HG02798 (cell line): ENCODE data around the gene FBN1.

Source experiments
- ATAC-seq: cut with Tn5 transposase; IDR thresholded peaks from one replicate; pipeline ENCODE4 v1.9.1; 2021; ENCODE audit warnings: mild to moderate bottlenecking; ENCODE audit not compliant: unreplicated experiment, poor library complexity

The FBN1 gene

DNA sequence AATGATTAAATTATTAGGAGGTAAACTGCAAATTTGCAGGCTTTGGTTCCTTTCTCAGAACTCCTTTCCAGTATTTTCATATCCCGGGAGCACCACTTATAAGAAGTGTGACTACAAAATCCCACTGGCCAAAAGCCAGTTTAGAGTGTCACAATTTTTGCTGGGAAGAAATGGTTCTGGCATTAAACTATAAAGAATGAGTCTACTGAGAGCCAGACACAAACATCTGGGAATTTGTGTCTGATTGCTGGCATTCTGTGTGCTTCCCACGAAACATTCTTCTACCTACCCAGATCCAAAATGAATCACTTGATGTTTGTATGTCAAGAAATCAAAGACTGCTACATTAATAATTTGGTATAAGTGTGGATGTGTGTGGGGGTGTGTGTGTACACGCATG lies 231.5 kb downstream of the FBN1 start:
- no peak for ATAC-seq

DNA sequence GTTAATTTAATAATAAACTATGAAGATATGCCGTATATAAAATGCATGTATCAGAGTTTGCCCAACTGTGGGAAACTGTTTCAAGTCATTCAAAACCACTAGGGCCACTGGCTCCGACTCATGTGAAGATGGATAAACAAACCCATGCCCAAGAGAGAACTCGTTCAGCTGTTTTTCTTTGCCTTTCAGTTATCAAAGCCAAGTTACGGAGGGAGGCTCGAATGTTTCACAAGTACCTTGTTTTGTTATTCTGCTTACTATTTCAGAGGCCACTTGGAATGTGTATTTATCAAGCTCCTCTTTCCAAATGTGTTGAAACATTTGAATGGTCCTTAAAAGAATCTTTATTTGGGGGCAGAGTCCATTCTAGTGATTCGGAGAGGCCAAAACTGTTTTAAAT lies 232.2 kb downstream of the FBN1 start:
- no peak for ATAC-seq

DNA sequence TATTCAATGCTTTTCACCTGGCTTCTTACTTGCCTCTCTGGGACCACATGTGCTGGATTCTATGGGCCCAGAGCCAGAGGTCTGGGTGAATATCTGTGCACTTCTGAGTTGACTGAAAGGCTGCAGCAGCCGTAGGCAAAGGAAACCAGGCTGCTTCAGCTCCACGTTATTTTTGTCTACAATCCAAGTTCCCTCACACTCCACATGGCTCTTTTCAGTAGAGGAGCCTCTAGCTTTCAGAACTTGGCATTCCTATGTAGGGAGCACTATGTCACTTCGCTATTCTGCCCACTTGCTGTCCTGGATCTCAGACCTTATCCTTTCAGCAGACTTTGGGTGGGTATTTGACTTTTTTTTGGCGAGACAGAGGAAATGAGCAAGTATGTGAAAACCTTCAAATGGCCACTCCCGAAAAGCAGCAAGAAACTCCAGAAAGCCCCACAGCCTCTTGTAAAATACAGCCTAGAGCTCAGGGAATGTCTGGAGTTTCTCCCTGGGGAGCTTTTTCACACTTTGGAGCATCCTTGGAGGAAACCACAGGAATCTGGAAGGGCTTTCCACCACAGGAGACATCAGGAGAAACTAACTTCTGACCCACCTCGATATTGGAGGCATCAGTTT lies 233.4 kb downstream of the FBN1 start:
- no peak for ATAC-seq

DNA sequence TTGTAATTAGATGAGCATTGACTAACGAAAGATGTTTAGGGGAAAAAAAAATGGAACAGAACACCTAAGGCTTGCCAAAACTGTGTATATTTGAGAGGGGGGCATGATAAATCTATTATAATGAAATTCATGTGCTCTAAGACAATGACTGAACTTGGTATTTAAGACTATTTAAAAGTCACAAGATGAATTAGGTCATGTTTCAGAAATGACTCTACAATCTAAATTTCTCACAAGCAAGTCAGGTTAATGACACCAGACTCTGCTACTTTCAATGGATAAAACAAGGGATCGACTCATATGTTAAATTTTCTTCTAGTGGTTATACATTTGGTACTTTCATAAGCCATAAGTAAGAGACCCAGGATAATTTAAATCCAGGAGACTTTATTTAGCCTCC lies 235.9 kb downstream of the FBN1 start:
- ATAC-seq = no peak

DNA sequence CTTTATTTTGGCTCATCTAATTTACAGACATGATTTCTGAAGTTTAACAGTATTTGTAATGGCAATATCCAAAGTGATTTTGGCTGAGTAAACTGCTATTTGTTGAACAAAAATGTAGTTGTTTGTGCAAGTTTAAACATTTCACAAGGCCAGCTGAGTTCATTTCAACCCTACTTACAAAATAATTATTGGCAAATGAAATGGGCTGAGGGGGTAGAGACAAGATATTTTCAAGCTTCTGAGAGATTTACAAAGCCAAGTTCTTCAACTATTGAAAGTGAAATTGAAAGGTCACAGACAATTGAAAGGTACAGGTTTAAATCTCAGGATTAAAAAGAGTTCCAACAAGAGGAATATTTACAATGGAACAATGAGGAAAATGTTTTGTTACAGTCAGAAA lies 237.2 kb downstream of the FBN1 start:
- ATAC-seq = no peak

DNA sequence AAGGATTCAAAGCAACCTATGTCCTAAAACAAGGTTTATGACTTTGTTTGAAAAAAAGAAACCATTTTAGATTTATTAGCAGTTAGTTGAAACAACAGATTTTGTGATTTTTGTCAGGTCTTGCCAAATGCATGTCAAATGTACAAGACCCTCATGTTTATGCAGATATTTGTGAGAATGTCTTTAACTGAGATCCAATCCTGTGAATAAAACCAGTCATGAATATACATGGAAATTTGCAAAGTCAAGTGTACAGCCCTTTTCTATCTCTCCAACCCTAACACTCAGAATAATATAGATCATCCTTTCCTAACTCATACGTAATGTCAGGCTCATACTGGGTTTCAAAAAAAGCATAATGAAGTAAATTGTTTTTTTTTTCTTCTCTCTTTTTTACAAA lies 237.9 kb downstream of the FBN1 start:
- ATAC-seq = no peak

DNA sequence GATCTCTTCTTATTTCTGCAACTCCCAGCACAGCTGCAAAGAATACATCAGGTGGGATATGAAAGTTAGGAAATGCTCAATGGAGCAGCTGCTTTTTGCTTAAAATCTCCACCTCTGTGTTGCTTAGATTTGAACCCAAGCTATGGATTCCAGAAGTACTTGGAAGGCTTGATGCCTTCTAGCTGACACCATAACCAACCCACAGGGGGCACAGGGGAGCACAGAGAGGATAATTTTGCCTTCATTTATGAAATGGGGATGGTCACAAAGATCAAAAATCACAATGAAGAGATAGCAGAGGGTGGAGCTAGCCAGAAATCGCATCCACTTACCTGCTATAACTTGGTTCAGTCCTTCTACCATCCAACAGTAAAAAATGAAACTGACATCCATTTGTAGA lies 238.6 kb downstream of the FBN1 start:
- no peak for ATAC-seq

DNA sequence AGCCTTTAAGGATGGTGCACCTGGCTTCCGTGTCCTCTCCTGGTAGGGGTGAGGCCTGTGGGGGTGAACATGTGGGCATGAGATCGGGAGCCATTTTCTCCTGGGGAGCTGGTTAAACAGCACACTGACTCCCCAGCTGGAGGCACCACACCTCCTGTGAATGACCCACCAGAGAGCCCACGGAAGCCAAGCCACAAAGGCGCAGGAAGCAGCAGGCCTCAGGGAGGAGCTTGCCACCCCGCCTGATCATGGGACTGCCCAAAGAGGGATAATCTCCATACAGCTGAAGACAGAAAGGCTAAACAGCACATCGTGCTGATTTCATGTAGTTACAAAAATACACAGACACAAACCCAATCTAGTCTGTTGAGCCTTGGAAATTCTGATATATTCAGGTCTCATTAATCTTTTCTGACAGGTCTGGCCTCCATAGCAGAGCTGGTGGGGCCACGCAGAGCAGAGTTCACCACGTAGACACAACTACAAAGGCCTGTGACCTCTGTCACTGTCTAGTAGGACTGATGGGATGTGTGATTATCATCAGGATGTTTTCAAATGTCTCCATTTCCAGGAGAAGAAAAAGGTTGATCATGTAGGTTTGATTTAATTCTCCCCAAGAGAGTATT lies 239.1 kb downstream of the FBN1 start:
- ATAC-seq = no peak

DNA sequence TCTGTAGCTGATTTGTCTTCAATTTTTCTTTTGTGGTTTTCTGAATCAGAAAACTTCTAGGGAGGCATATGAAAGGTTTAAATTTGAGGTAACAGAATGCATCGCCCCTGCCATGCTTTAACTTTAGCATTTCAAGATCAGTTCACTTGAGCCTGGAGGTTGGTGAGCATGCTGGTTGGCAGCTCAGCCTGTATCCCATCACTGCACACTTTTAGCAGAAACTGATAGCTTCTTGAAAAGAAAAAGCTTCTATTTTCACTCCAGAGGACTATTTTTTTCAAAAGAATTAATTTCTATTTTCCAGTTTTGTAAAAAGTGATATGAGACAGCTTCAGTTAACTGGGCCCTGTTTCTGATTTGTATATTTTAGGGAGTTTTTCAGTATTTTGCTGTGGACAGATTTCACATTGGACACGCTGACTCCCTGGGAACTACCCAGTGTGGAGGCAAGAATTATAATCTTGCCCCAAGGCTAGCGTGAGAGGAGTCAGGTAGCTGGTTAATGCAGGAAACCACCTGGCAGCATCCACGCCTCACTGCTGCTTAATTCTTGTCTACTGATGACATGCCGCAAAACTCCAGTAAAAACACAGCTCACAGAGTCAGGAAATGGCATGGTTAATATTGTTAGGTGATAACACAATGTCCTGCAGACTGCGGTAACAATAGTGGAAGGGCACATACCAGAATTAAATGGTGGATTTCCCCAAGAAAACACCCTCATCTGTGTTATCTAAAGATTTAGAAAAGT lies 242.9 kb downstream of the FBN1 start:
- peak; percentile 60 for ATAC-seq

DNA sequence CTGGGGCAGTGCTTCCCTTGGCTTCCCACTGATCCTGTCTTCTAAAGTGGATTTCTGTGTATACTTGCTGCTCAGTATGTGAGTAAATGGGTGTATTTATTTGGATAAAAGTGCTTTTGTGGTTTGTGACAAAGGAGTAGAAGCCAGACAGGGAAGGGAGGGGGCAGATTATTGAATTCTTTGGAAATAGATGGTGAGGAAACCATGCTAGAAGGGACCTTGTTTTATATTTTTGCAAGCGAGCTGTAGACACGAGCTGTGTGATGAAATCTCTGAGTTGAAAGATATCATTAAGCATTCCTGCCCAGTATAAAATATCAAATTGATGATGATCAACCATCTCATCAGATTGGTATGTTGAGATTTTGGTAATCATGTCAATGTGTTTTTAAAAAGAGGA lies 245.4 kb downstream of the FBN1 start:
- no peak for ATAC-seq

DNA sequence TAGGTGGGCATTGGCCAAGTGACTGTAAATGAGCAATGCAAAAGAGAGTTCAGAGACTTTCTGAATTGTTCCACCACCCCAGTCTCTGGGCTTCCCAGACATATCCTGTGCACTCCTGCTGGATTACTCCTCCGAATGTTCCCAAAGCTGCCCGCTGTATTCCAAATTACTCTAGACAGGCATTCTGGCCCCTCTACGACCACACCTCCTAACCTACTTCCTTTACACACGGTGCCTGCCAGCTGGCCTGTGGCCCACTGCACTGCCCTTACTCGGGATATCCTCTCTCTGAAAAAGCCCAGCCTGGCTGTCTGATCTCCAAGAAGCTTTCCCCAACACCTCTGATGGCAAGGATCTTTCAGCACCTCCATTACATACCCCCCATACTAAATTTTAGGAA lies 247.7 kb downstream of the FBN1 start:
- no peak for ATAC-seq

DNA sequence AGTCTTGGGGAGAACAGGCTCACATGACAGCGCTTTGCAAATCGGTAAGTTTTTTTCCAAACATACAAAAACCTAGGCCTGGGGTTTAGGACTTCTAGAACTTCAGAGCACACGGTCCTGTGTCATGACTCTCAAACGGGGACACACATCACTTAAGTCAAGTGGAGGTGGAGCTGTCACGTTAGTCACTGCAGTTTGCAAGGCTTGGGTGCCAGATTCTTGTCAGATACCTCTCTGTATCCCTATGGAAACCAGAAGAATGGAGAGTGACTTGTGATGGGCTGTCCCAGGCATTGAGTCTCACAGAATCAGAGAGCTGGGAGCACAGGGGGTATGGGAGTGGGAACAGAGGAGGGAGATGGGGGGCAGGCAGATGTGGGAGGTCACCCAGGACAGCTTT lies 249.5 kb downstream of the FBN1 start:
- no peak for ATAC-seq

DNA sequence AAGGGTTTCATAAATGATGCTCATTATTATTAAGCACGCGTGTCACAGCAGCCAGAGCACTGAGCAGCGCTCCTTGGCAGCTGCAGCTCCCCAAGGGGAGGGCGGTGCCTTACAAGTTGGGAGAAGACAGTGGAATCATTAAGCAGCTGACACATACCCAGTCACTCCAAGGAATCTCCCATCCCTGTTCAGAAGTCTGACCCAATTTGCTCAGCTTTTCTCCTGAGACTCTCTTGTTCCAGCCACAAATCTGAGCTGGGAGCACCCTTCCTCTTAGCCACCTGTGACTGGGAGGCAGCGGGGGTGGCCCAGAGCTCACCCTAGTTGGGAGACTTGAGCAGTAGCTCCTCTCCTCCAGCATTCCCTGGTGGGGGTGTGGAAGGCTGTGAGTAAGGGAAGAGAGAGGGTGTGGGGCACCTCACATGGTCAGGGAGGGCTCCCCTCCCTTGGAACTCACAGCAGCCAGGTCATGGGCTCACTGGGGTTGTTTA lies 249.9 kb downstream of the FBN1 start:
- ATAC-seq = no peak

DNA sequence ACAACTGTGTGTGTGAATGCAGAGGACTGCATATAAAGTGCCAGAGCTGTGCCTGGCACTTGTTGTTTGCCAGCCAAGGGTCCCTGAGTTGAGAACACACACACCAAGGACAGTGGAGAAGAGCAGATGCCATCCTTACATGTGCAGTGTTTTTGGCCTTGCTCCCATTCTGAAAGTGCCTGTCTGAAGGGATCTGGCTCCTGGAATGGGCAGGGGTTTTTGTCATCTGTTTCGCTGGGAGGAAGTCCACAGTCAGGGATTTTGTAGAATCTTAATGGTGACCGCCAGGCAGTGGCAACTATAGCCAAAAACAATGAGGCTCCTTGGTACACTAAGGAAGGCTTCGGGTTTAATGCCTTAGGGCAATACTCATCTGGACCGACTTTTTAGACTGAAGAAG lies 250.5 kb downstream of the FBN1 start:
- no peak for ATAC-seq

DNA sequence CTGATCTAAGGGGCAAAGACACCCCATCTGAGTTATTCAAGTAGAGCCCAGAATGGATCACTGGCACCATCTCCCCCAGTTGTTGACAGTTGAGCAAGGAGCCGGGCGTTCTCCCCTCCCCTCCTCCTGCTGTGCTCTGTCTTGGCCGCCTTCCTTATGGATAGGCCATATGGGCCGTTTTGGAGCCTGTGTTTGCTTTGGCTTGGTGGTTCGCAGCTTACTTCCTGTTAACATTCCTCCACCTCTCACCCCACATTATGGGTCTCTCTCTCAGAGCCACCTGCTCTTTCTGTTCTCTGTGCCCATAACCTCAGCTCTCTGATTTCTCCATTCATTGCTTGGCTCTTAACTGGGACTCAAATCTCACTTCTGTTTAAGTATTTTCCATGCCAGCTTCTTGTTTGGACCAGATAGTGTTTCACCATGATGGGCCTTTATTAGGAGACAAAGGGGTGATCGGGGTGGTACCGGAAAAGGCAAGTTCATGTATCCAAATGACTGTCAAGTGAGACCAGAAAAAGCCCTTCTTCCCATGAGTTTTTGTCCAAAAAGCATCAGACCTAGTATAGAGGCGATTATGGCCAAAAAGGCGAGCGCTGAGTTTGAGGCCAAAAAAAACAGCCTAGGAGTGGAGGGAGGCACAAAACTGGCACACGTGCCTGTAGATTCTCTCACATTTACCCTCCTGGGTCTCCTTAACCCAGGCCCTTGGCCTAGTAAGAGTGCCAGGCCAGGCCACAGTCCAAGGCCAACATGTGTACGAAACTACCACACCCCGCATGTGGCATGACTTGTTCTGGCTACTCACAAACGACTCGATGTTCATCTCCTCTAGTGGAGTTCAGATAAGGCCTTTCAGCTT lies 251.6 kb downstream of the FBN1 start:
- no peak for ATAC-seq

DNA sequence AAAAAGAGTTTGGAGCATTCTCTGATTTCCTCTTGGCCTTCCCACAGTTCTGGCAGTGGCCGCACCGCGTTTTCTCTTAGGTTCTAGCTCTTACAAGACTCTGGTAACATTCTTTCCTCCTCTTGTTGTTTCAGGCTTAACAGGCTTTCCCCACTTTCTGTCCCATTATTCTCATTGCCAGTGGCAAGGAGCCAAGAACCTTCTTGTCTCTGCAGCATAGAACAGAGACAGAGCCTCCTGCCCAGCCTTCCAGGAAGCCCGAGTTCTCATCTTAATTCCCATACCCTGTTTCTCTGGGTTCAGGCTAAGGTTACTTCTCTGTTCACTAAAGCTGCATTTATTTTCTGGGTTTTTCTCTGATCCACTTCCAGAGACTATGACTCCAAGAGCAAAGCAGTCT lies 253.2 kb downstream of the FBN1 start:
- ATAC-seq = no peak

DNA sequence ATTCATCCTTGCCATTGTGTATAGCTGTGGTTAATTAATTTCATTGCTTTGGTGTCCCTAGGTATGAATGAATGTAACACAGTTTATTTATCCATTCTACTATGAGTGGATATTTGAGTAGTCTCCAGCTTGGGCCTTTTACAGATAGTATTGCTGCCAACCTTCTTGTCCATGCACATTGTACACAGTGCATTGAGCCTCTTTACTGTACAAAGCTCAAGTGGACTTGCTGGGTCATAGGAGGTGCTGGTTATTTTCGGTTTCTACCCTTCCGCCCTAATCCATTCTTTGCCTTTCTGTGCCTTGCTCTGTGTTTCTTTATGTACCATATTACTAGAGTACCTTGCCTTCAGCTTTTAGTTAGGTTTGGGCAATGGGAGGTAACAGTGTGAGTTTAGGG lies 253.6 kb downstream of the FBN1 start:
- ATAC-seq = no peak

DNA sequence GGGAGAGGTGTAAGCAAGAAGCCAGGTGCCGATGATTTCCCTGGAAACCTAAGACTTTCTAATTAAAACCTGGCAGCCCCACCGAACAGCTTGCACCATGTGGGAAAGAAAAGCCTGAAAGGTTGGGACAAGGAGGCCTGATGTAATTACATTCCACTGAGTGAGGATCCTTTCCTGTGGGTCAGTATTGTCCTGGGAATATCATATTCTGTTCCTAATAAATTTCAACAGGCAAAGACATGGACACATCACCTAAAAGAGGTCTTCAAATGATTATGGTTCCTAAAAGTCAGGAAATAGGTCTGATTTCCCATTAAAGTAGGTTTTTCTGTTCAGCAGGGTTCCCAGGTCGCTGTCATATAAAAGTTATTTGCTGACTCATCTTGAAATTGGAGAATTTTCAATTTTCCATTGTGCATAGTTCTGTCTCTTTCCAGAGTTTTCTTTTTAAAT lies 255.8 kb downstream of the FBN1 start:
- ATAC-seq = no peak

DNA sequence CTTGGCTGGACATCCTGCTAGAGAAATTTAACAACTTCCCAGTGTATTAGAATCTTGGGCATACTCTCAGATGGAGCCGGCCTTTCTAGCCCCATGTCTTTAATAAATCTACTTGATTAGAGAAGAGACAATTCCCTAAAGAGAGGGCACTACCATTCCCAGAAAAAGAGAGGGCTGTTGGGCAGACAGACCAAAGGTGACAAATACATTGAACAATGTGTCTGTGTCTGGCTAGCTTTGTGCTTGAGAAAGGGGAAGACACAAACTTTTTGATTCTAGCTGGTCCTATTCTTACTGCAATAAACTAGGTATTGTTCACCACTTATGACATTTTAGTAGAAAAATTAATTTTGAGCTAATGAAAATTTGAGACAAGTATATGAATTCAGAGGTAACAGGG lies 256.6 kb downstream of the FBN1 start:
- no peak for ATAC-seq

DNA sequence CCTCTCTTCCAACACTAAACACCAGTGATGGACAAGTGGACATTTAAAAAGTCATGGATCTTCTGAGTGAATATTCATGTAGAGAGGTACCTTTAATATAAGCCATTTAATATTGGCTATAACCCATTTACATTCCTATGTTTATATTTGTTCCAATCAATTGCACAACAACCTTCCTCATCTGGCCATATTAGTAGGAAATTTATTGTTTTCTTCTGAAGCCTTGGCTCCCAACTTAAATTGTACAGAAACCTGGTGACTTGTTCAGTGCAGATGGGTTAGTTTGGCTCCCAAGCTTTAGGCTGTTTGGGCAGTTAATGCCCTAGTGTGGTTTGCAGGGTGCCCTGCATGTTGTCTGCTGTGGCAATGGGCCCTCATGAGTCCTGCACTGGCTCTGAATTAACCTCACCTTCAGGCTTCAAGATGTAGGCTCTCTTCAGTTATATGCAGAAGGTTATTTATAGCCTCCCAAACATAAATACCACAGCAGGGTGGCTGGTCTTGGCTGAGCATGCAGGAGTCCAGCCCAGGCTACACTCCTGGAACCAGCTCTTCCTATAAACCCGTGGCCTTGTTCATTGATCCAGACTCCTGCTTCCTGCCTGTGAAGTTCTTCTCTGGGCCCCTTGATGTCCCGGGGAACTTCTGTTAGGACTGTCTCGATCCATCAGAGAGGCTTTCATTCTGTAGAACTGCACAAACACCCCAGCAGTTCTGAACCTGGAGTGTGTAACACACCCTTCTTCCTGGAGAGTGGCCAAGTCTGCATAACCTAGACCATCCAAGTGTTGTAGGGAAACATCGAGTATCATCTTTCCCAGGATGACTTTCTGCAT lies 257.3 kb downstream of the FBN1 start:
- no peak for ATAC-seq
